ENCODE measurements around the gene FBXW10.
"Not testable (repeated sequence)": the region's sequence is repeated elsewhere in the genome, so short reads cannot be mapped to it uniquely, and the experiment has no call there.

FBXW10 gene

DNA sequence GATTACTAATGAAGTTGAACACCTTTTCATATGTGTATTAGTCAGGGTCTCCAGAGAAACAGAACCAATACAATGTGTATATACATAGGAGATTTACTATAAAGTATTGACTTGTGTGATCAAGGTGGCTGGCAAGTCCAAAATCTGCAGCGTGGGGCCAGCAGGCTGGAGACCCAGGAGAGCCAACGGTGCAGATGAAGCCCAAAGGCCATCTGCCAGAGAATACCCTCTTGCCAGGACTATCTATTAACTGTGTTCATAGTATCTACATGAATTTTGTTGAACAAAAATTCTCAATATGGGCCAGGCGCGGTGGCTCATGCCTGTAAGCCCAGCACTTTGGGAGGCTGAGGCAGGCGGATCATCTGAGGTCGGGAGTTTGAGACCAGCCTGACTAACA, 16.4 kb downstream of the FBXW10 start:
- H3K27me3 ChIP-seq (ENCODE audit: control insufficient read depth, insufficient read depth, low read length); H3K4me3 ChIP-seq (ENCODE audit: low read length); H3K9me3 ChIP-seq (ENCODE audit: control insufficient read depth, low read length); H3K9ac ChIP-seq (ENCODE audit: low read length); H3K36me3 ChIP-seq (ENCODE audit: control insufficient read depth, insufficient read depth, low read length); H3K4me1 ChIP-seq (ENCODE audit: control insufficient read depth, insufficient read depth, low read length): not testable (repeated sequence)

GRCh38 chr17:18770572-18770971, 26.7 kb downstream of the FBXW10 start:
- H3K9ac ChIP-seq (ENCODE audit: low read length); H3K9me3 ChIP-seq (ENCODE audit: control insufficient read depth, low read length); H3K4me3 ChIP-seq (ENCODE audit: low read length); H3K36me3 ChIP-seq (ENCODE audit: control insufficient read depth, insufficient read depth, low read length); H3K27me3 ChIP-seq (ENCODE audit: control insufficient read depth, insufficient read depth, low read length); H3K4me1 ChIP-seq (ENCODE audit: control insufficient read depth, insufficient read depth, low read length): not testable (repeated sequence)

GRCh38 chr17:18771066-18771465, 27.2 kb downstream of the FBXW10 start:
- H3K4me1 ChIP-seq (ENCODE audit: control insufficient read depth, insufficient read depth, low read length); H3K36me3 ChIP-seq (ENCODE audit: control insufficient read depth, insufficient read depth, low read length): not testable (repeated sequence)

DNA sequence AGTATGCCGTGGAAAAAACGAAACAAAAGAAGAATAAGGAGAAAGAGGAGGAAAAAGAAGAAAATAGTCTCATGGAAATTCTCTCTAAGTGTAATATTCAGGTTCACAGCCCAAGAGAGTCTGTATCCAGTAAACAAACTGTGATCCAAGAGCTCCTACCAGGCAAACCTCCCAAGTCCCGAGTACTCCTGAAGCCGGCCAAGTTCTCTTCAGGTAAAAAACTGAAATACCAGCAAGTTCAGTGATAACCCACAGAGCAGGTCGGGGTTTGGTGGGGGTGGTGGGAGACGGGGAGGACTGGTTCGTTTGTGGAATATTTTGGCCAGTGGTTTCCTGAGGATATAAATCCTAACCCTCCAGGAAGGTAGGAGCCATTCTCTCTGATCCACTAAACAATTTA, 28.6 kb downstream of the FBXW10 start:
- Histone ChIP-seq H3K9me3 (ENCODE audit: control insufficient read depth, low read length) (no peaks in the 10 kb centered on the region), H3K4me3 (ENCODE audit: low read length) (no peak overlapping the region), H3K36me3 (ENCODE audit: control insufficient read depth, insufficient read depth, low read length) (no peaks in the 10 kb centered on the region), H3K9ac (ENCODE audit: low read length) (no peak overlapping the region), H3K4me1 (ENCODE audit: control insufficient read depth, insufficient read depth, low read length) (no peaks in the 10 kb centered on the region), H3K27me3 (ENCODE audit: control insufficient read depth, insufficient read depth, low read length) (no peaks in the 10 kb centered on the region)

More at GRCh38 chr17:18771066-18771465, 27.2 kb downstream of the FBXW10 start:
- H3K27me3 ChIP-seq (ENCODE audit: control insufficient read depth, insufficient read depth, low read length); H3K9me3 ChIP-seq (ENCODE audit: control insufficient read depth, low read length); H3K4me3 ChIP-seq (ENCODE audit: low read length); H3K9ac ChIP-seq (ENCODE audit: low read length): not testable (repeated sequence)

- H3K9ac ChIP-seq (ENCODE audit: low read length): peak within 1 kb of the TSS; percentile 75
- H3K4me3 ChIP-seq (ENCODE audit: low read length); H3K9me3 ChIP-seq (ENCODE audit: control insufficient read depth, low read length); H3K4me1 ChIP-seq (ENCODE audit: control insufficient read depth, insufficient read depth, low read length); H3K27me3 ChIP-seq (ENCODE audit: control insufficient read depth, insufficient read depth, low read length); H3K36me3 ChIP-seq (ENCODE audit: control insufficient read depth, insufficient read depth, low read length): not testable (repeated sequence)
Measured at GRCh38 chr17:18780991-18781718, 37.3 kb downstream of the FBXW10 start, which contains the start of gene TVP23B. Gene TVP23B, plus strand, starts transcription at chr17:18781183. Its CDS starts 111 bp downstream, at chr17:18781294.

DNA sequence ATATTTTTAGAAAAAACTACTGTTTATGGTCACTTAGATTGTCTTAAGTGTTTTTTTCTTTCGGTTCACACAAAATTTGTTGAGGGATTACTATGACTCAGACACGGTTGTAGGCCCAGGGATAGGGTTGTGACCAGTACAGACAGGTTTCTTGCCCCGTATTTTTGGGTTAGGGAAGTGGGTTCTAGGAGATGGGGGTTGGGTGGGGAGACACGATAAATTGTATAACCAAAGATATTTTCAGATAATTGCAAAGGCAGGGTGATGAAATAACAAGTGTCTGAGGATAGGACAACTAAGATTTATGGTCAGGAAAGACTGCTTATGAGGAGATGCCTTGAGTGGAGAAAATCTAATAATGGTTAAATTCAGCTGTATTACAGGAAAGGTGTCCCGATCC, 38.0 kb downstream of the FBXW10 start:
- not testable (repeated sequence) for H3K4me3 ChIP-seq (ENCODE audit: low read length); H3K9ac ChIP-seq (ENCODE audit: low read length)

GRCh38 chr17:18785933-18786332, 42.1 kb downstream of the FBXW10 start:
- H3K4me1 ChIP-seq (ENCODE audit: control insufficient read depth, insufficient read depth, low read length); H3K9ac ChIP-seq (ENCODE audit: low read length); H3K9me3 ChIP-seq (ENCODE audit: control insufficient read depth, low read length); H3K27me3 ChIP-seq (ENCODE audit: control insufficient read depth, insufficient read depth, low read length); H3K4me3 ChIP-seq (ENCODE audit: low read length); H3K36me3 ChIP-seq (ENCODE audit: control insufficient read depth, insufficient read depth, low read length): not testable (repeated sequence)

More for the DNA sequence above, 38.0 kb downstream of the FBXW10 start:
- H3K27me3 ChIP-seq (ENCODE audit: control insufficient read depth, insufficient read depth, low read length); H3K36me3 ChIP-seq (ENCODE audit: control insufficient read depth, insufficient read depth, low read length); H3K4me1 ChIP-seq (ENCODE audit: control insufficient read depth, insufficient read depth, low read length); H3K9me3 ChIP-seq (ENCODE audit: control insufficient read depth, low read length): not testable (repeated sequence)

DNA sequence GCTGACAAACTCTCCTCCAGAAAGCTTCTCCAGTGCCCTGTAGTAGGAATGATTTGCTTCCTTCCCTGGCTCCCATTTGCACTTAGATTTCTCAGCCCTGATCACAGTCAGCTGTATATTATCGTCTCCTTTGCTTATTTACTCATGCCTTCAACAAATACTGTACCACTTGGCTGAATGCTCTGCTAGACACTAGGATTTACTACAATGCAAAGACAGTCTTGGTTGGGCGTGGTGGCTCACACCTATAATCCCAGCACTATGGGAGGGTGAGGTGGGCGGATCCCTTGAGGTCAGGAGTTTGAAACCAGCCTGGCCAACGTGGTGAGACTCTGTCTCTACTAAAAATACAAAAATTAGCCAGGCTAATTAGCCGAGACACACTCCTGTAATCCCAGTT, 43.0 kb downstream of the FBXW10 start:
- H3K4me1 ChIP-seq (ENCODE audit: control insufficient read depth, insufficient read depth, low read length); H3K4me3 ChIP-seq (ENCODE audit: low read length); H3K36me3 ChIP-seq (ENCODE audit: control insufficient read depth, insufficient read depth, low read length); H3K9ac ChIP-seq (ENCODE audit: low read length); H3K27me3 ChIP-seq (ENCODE audit: control insufficient read depth, insufficient read depth, low read length); H3K9me3 ChIP-seq (ENCODE audit: control insufficient read depth, low read length): not testable (repeated sequence)

DNA sequence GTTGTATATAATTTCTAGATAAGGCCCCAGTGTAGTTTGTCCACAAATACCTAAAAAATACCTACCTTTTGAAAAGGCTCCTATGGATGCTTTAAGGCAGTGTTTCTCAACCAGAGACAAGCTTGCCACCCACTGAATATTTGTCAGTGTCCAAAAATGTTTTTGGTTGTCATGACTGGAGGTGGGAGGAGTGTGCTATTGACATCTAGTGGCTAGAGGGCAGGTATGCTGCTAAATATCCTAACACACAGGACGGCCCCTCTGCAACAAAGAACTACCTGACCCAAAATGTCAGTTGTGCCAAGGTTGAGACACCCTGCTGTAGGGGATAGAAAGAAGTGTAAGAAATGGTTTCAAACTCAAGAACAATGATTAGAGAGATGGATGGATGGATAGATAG, 47.5 kb downstream of the FBXW10 start:
- not testable (repeated sequence) for H3K9me3 ChIP-seq (ENCODE audit: control insufficient read depth, low read length); H3K4me3 ChIP-seq (ENCODE audit: low read length); H3K9ac ChIP-seq (ENCODE audit: low read length); H3K4me1 ChIP-seq (ENCODE audit: control insufficient read depth, insufficient read depth, low read length); H3K36me3 ChIP-seq (ENCODE audit: control insufficient read depth, insufficient read depth, low read length); H3K27me3 ChIP-seq (ENCODE audit: control insufficient read depth, insufficient read depth, low read length)

GRCh38 chr17:18794841-18795240, 51.0 kb downstream of the FBXW10 start:
- not testable (repeated sequence) for H3K9ac ChIP-seq (ENCODE audit: low read length); H3K4me3 ChIP-seq (ENCODE audit: low read length); H3K36me3 ChIP-seq (ENCODE audit: control insufficient read depth, insufficient read depth, low read length); H3K9me3 ChIP-seq (ENCODE audit: control insufficient read depth, low read length); H3K27me3 ChIP-seq (ENCODE audit: control insufficient read depth, insufficient read depth, low read length); H3K4me1 ChIP-seq (ENCODE audit: control insufficient read depth, insufficient read depth, low read length)

GRCh38 chr17:18796887-18797286, 53.0 kb downstream of the FBXW10 start:
- H3K36me3 ChIP-seq (ENCODE audit: control insufficient read depth, insufficient read depth, low read length); H3K9ac ChIP-seq (ENCODE audit: low read length); H3K9me3 ChIP-seq (ENCODE audit: control insufficient read depth, low read length): not testable (repeated sequence)

GRCh38 chr17:18803458-18804245, 59.8 kb downstream of the FBXW10 start:
- H3K9ac ChIP-seq (ENCODE audit: low read length); H3K4me3 ChIP-seq (ENCODE audit: low read length); H3K27me3 ChIP-seq (ENCODE audit: control insufficient read depth, insufficient read depth, low read length); H3K9me3 ChIP-seq (ENCODE audit: control insufficient read depth, low read length); H3K36me3 ChIP-seq (ENCODE audit: control insufficient read depth, insufficient read depth, low read length); H3K4me1 ChIP-seq (ENCODE audit: control insufficient read depth, insufficient read depth, low read length): not testable (repeated sequence)

More at GRCh38 chr17:18796887-18797286, 53.0 kb downstream of the FBXW10 start:
- not testable (repeated sequence) for H3K27me3 ChIP-seq (ENCODE audit: control insufficient read depth, insufficient read depth, low read length); H3K4me1 ChIP-seq (ENCODE audit: control insufficient read depth, insufficient read depth, low read length); H3K4me3 ChIP-seq (ENCODE audit: low read length)

Measured in mucosa of stomach (tissue), 1 donor.